HG03159 (cell line): ENCODE data around the gene HEXB.
A peak's percentile ranks its signal among the peaks of the same experiment; 100 is the strongest.
"Not testable (repeated sequence)": the region's sequence is repeated elsewhere in the genome, so short reads cannot be mapped to it uniquely, and the experiment has no call there.

Source experiments
- ATAC-seq: cut with Tn5 transposase; IDR thresholded peaks from one replicate; pipeline ENCODE4 v1.9.1; 2021; ENCODE audit warnings: mild to moderate bottlenecking, moderate library complexity; ENCODE audit not compliant: unreplicated experiment

The HEXB gene

GRCh38 chr5:74657165-74657564 is 27.9 kb upstream of the HEXB start:
- no peak for ATAC-seq

- no peak for ATAC-seq
Observed at GRCh38 chr5:74659172-74659571, 25.9 kb upstream of the HEXB start.

- ATAC-seq = no peak
Observed at GRCh38 chr5:74660140-74660539, 24.9 kb upstream of the HEXB start.

GRCh38 chr5:74660873-74661272 is 24.2 kb upstream of the HEXB start:
- no peak for ATAC-seq

- ATAC-seq = no peak
Observed at GRCh38 chr5:74664551-74664950, 20.5 kb upstream of the HEXB start.

GRCh38 chr5:74665273-74665672 is 19.8 kb upstream of the HEXB start:
- no peak for ATAC-seq

GRCh38 chr5:74665816-74666215 is 19.2 kb upstream of the HEXB start:
- no peak for ATAC-seq

GRCh38 chr5:74667396-74667795 is 17.6 kb upstream of the HEXB start:
- no peak for ATAC-seq

GRCh38 chr5:74669821-74670220 is 15.2 kb upstream of the HEXB start:
- no peak for ATAC-seq

- no peak for ATAC-seq
Observed at GRCh38 chr5:74670396-74671038, 14.5 kb upstream of the HEXB start.

- ATAC-seq = no peak
Observed at GRCh38 chr5:74672215-74672877, 12.7 kb upstream of the HEXB start.

- ATAC-seq = no peak
Observed at GRCh38 chr5:74673011-74673790, 11.8 kb upstream of the HEXB start.

GRCh38 chr5:74676466-74676865 is 8.6 kb upstream of the HEXB start:
- not testable (repeated sequence) for ATAC-seq

- not testable (repeated sequence) for ATAC-seq
Observed at GRCh38 chr5:74678123-74678522, 6.9 kb upstream of the HEXB start.

GRCh38 chr5:74679300-74679699 is 5.7 kb upstream of the HEXB start:
- ATAC-seq = not testable (repeated sequence)

GRCh38 chr5:74679966-74680365 is 5.1 kb upstream of the HEXB start:
- ATAC-seq = no peak

GRCh38 chr5:74685979-74686631 is 1.1 kb downstream of the HEXB start:
- peak; percentile 57 for ATAC-seq

GRCh38 chr5:74686962-74687751 is 2.1 kb downstream of the HEXB start:
- ATAC-seq = no peak

- ATAC-seq = no peak
Observed at GRCh38 chr5:74693191-74693590, 8.2 kb downstream of the HEXB start.

- no peak for ATAC-seq
Observed at GRCh38 chr5:74717596-74717995, 32.6 kb downstream of the HEXB start.

GRCh38 chr5:74722271-74722670 is 37.2 kb downstream of the HEXB start:
- no peak for ATAC-seq
